ENCODE measurements around the gene CLIP2.

Gene CLIP2

GRCh38 chr7:74253331-74253730 is 35.9 kb upstream of the CLIP2 start:
- H3K79me2 ChIP-seq (ENCODE audit: low read length), result peaks cover 28% of the 10 kb centered on the region
- no peaks in the 10 kb centered on the region; the same call in 1 of the 2 replicates for H3K27me3 ChIP-seq (replicated peaks; ENCODE audit: insufficient read depth, low read length)
- H3K4me2 ChIP-seq (ENCODE audit: low read depth, low read length), result peak overlapping the region; percentile 73
- no peak overlapping the region for H2AFZ ChIP-seq (ENCODE audit: low read length)
- no peaks in the 10 kb centered on the region for H3K9me3 ChIP-seq (replicated peaks; ENCODE audit: insufficient read depth, low read length)
- H4K20me1 ChIP-seq (ENCODE audit: insufficient read depth, low read length), result no peaks in the 10 kb centered on the region
- peaks cover 10% of the 10 kb centered on the region for H3F3A ChIP-seq (ENCODE audit: insufficient read depth, low read length)
- TF ChIP-seq EZH2 (optimal IDR thresholded peaks at IDR 0.05; ENCODE audit: low read depth, low read length), result no peak
- TF ChIP-seq CTCF (IDR thresholded peaks at IDR 0.05; ENCODE audit: low read length), result no peak
- no peak overlapping the region for H3K27ac ChIP-seq (ENCODE audit: low read length)
- peak overlapping the region; percentile 94 for H3K4me3 ChIP-seq (ENCODE audit: low read length)
- no peak for DNase-seq
- H3K36me3 ChIP-seq (replicated peaks; ENCODE audit: insufficient read depth, low read length), result peaks cover 4% of the 10 kb centered on the region; the same call in 1 of the 2 replicates
- no peaks in the 10 kb centered on the region for H3K9me2 ChIP-seq (replicated peaks; ENCODE audit: insufficient read depth, low read length)
- peaks cover 13% of the 10 kb centered on the region; the same call in 1 of the 2 replicates for H3K4me1 ChIP-seq (ENCODE audit: low read length)
- peak overlapping the region; percentile 97 for H3K9ac ChIP-seq (ENCODE audit: low read length)

- peaks cover 28% of the 10 kb centered on the region for H3K79me2 ChIP-seq (ENCODE audit: low read length)
- TF ChIP-seq CTCF (IDR thresholded peaks at IDR 0.05; ENCODE audit: low read length) (no peak), EZH2 (optimal IDR thresholded peaks at IDR 0.05; ENCODE audit: low read depth, low read length) (no peak), EZH2phosphoT487 (IDR thresholded peaks at IDR 0.05; ENCODE audit: low read length) (no peak)
- peak overlapping the region; percentile 97 for H3K9ac ChIP-seq (ENCODE audit: low read length)
- H3F3A ChIP-seq (ENCODE audit: insufficient read depth, low read length), result peaks cover 10% of the 10 kb centered on the region
- H3K4me3 ChIP-seq (ENCODE audit: low read length), result peak overlapping the region; percentile 94
- H4K20me1 ChIP-seq (ENCODE audit: insufficient read depth, low read length), result no peaks in the 10 kb centered on the region
- H3K4me1 ChIP-seq (ENCODE audit: low read length), result peaks cover 13% of the 10 kb centered on the region; the same call in 1 of the 2 replicates
- peak overlapping the region; percentile 73 for H3K4me2 ChIP-seq (ENCODE audit: low read depth, low read length)
- peaks cover 4% of the 10 kb centered on the region; the same call in 1 of the 2 replicates for H3K36me3 ChIP-seq (replicated peaks; ENCODE audit: insufficient read depth, low read length)
- DNase-seq, result peak; percentile 10
- no peaks in the 10 kb centered on the region for H3K9me3 ChIP-seq (replicated peaks; ENCODE audit: insufficient read depth, low read length)
- H2AFZ ChIP-seq (ENCODE audit: low read length), result peak overlapping the region; percentile 97
- no peaks in the 10 kb centered on the region for H3K9me2 ChIP-seq (replicated peaks; ENCODE audit: insufficient read depth, low read length)
- peak overlapping the region; percentile 80 for H3K27ac ChIP-seq (ENCODE audit: low read length)
- H3K27me3 ChIP-seq (replicated peaks; ENCODE audit: insufficient read depth, low read length), result no peaks in the 10 kb centered on the region; the same call in 1 of the 2 replicates
Measured at GRCh38 chr7:74253835-74254128, 35.4 kb upstream of the CLIP2 start.

GRCh38 chr7:74254129-74254857 is 34.9 kb upstream of the CLIP2 start, which contains the start of gene RFC2:
TSS of gene RFC2 (minus strand) at chr7:74254399. CDS start at chr7:74254383, 16 bp downstream.
- H3K79me2 ChIP-seq (ENCODE audit: low read length), result peaks cover 28% of the 10 kb centered on the region

More at GRCh38 chr7:74254129-74254857, 34.9 kb upstream of the CLIP2 start, which contains the start of gene RFC2:
- H3K36me3 ChIP-seq (replicated peaks; ENCODE audit: insufficient read depth, low read length), result peaks cover 4% of the 10 kb centered on the region; the same call in 1 of the 2 replicates
- no peaks in the 10 kb centered on the region for H3K9me3 ChIP-seq (replicated peaks; ENCODE audit: insufficient read depth, low read length)
- DNase-seq, result peak; percentile 98
- no peaks in the 10 kb centered on the region for H3K9me2 ChIP-seq (replicated peaks; ENCODE audit: insufficient read depth, low read length)
- peaks cover 13% of the 10 kb centered on the region; the same call in 1 of the 2 replicates for H3K4me1 ChIP-seq (ENCODE audit: low read length)
- H3K4me3 ChIP-seq (ENCODE audit: low read length), result peak within 1 kb of the TSS; percentile 94
- H3K27me3 ChIP-seq (replicated peaks; ENCODE audit: insufficient read depth, low read length), result no peaks in the 10 kb centered on the region; the same call in 1 of the 2 replicates
- no peaks in the 10 kb centered on the region for H4K20me1 ChIP-seq (ENCODE audit: insufficient read depth, low read length)
- H3K27ac ChIP-seq (ENCODE audit: low read length), result peak within 1 kb of the TSS; percentile 80
- peak within 1 kb of the TSS; percentile 97 for H2AFZ ChIP-seq (ENCODE audit: low read length)
- H3F3A ChIP-seq (ENCODE audit: insufficient read depth, low read length), result peaks cover 10% of the 10 kb centered on the region
- no peak for TF ChIP-seq EZH2 (optimal IDR thresholded peaks at IDR 0.05; ENCODE audit: low read depth, low read length)
- TF ChIP-seq EZH2phosphoT487 (IDR thresholded peaks at IDR 0.05; ENCODE audit: low read length), result no peak
- peak within 1 kb of the TSS; percentile 97 for H3K9ac ChIP-seq (ENCODE audit: low read length)
- H3K4me2 ChIP-seq (ENCODE audit: low read depth, low read length), result peak within 1 kb of the TSS; percentile 75

Measured in MM.1S (cell line).